Panc1 (cell line): Measurements from ENCODE around the gene EXOC5. TPM values are rescaled to one million over a fixed set of nuclear protein-coding genes. Genes with fewer than 3 reads are reported as not detected.

Experiments used
- ATAC-seq: fragments of 200-7000 bp; cut with Tn5 transposase; 2 replicates; pipeline ENCODE4 v1.9.1; 2020; ENCODE audit warnings: mild to moderate bottlenecking, moderate library complexity
- BruUV-seq: library from RNA; stranded (reverse); fragments of 400-500 nt; replicated peaks from 2 replicates; lab custom pipeline; 2021; lab: Mats Ljungman, UMichigan
- CTCF ChIA-PET: fragments of 300-600 bp; sonication (Branson Sonifier 250); formaldehyde crosslinking; loops from one replicate; lab custom pipeline; 2022; ENCODE audit warnings: antibody characterized with exemption; lab: Charles Lee
- POLR2A ChIA-PET: fragments of 300-600 bp; sonication (Branson Sonifier 250); formaldehyde crosslinking; loops from one replicate; lab custom pipeline; 2022; ENCODE audit warnings: antibody characterized with exemption; lab: Charles Lee
- DNase-seq: peaks from one replicate; pipeline ENCODE4 v3.0.0-alpha.2; 2010; ENCODE audit warnings: low read depth, low spot score
- H3K27ac ChIP-seq: 2 replicates; pipeline ENCODE4 v1.5.1; 2011; ENCODE audit warnings: mild to moderate bottlenecking, low read length, inconsistent platforms
- H3K27me3 ChIP-seq: fragments of 200-500 bp; sonication (Bioruptor generic); 2 replicates; pipeline ENCODE4 v1.6.0; 2014; ENCODE audit warnings: low read length, inconsistent platforms; ENCODE audit not compliant: control insufficient read depth, insufficient read depth
- H3K36me3 ChIP-seq: fragments of 200-500 bp; sonication (Bioruptor generic); 2 replicates; pipeline ENCODE4 v1.5.1; 2014; ENCODE audit warnings: inconsistent platforms, mild to moderate bottlenecking, low read length, moderate library complexity; ENCODE audit not compliant: control insufficient read depth, insufficient read depth
- H3K4me1 ChIP-seq: 2 replicates; pipeline ENCODE4 v1.5.1; 2011; ENCODE audit warnings: inconsistent platforms, mild to moderate bottlenecking, low read length, moderate library complexity; ENCODE audit not compliant: control insufficient read depth, insufficient read depth
- H3K4me3 ChIP-seq, 2 experiments: 2 replicates each; pipeline ENCODE4 v1.5.1; 2011 to 2012; ENCODE audit warnings: low read depth in 2 of 2, low read length in 2 of 2, mild to moderate bottlenecking in 2 of 2, inconsistent platforms in 1 of 2, moderate library complexity in 1 of 2
- H3K9me3 ChIP-seq: fragments of 200-500 bp; sonication (Bioruptor generic); 2 replicates; pipeline ENCODE4 v1.5.1; 2014; ENCODE audit warnings: low read depth, mild to moderate bottlenecking, inconsistent platforms, low read length, moderate library complexity; ENCODE audit not compliant: control insufficient read depth, insufficient read depth
- CTCF ChIP-seq: fragments of 450-650 bp; IDR thresholded peaks from 2 replicates; pipeline ENCODE4 v1.5.1; 2017; ENCODE audit warnings: mild to moderate bottlenecking
- POLR2AphosphoS5 ChIP-seq: IDR thresholded peaks from 2 replicates; pipeline ENCODE4 v1.6.1; 2012; ENCODE audit warnings: mild to moderate bottlenecking, low read depth, low read length, moderate library complexity
- REST ChIP-seq, 2 experiments: IDR thresholded peaks; 2 replicates each; pipeline ENCODE4 v1.6.1; 2011 to 2012; ENCODE audit warnings: low read depth in 2 of 2, control low read depth in 1 of 2, low read length in 1 of 2, mild to moderate bottlenecking in 1 of 2, moderate library complexity in 1 of 2; ENCODE audit not compliant: insufficient read depth in 1 of 2
- SIN3A ChIP-seq: IDR thresholded peaks from 2 replicates; pipeline ENCODE4 v1.6.1; 2012; ENCODE audit warnings: low read depth, mild to moderate bottlenecking, low read length, moderate library complexity, borderline replicate concordance; ENCODE audit not compliant: insufficient read depth
- TCF7L2 ChIP-seq: IDR thresholded peaks from 2 replicates; pipeline ENCODE4 v1.6.1; 2011; ENCODE audit warnings: mild to moderate bottlenecking, low read depth, low read length, inconsistent platforms
- in situ Hi-C: cut with HindIII; loops from 2 replicates; pipeline ENCODE4 v1.10.0; 2016; ENCODE audit warnings: low sequenced_read_pairs, low pct_unique_long_range_greater_than_20kb
- intact Hi-C: fragments of 100-400 bp; cut with micrococcal nuclease; formaldehyde crosslinking; loops from one replicate; pipeline ENCODE4 v1.10.0; 2022; ENCODE audit not compliant: unreplicated experiment
- total RNA-seq: library from RNA; stranded (reverse); gene quantifications from one replicate; pipeline ENCODE4 v1.2.1, GENCODE V29; 2021; ENCODE audit not compliant: unreplicated experiment

Gene EXOC5
- total RNA-seq, 1 experiment from 2014 or later = 57.6 TPM

GRCh38 chr14:57295239-57295638 is 26.5 kb upstream of the EXOC5 start:
- no TSS peak for BruUV-seq
- ChIA-PET POLR2A (no interaction called here), CTCF (no interaction called here)
- Histone ChIP-seq H3K36me3 (no peaks in the 10 kb centered on the region; the same call in 1 of the 2 replicates), H3K4me3 (no peak overlapping the region), H3K9me3 (no peaks in the 10 kb centered on the region), H3K27me3 (no peaks in the 10 kb centered on the region), H3K27ac (no peak overlapping the region), H3K4me1 (no peaks in the 10 kb centered on the region)
- TF ChIP-seq POLR2AphosphoS5 = no peak
- TF ChIP-seq SIN3A = no peak
- TF ChIP-seq TCF7L2 = no peak
- no peak for TF ChIP-seq CTCF
- no peak for TF ChIP-seq REST (IDR thresholded peaks at IDR 0.05; ENCODE audit: insufficient read depth in 1 of 2, low read depth in 2 of 2, low read length in 1 of 2)
- in situ Hi-C loops (no loop called here), intact Hi-C loops (no loop called here)
- ATAC-seq = no peak
- DNase-seq = no peak

- Histone ChIP-seq H3K4me1 (no peaks in the 10 kb centered on the region), H3K36me3 (no peaks in the 10 kb centered on the region), H3K9me3 (no peaks in the 10 kb centered on the region), H3K4me3 (no peak overlapping the region), H3K27ac (no peak overlapping the region), H3K27me3 (no peaks in the 10 kb centered on the region)
- ATAC-seq = no peak
- DNase-seq = no peak
- intact Hi-C loops = no loop called here
- CTCF ChIA-PET = no interaction called here
- in situ Hi-C loops = no loop called here
- POLR2A ChIA-PET = no interaction called here
- TF ChIP-seq TCF7L2 = no peak
- peak; percentile 32; the same call in 1 of the 2 replicates for TF ChIP-seq CTCF
- no TSS peak for BruUV-seq
These were observed 25.4 kb upstream of the EXOC5 start for GRCh38 chr14:57293866-57294837.
